A172 (cell line): ENCODE measurements around the gene C1GALT1. TPM values are rescaled to one million over a fixed set of nuclear protein-coding genes. Genes with fewer than 3 reads are reported as not detected.

Experiments used
- DNase-seq: peaks from one replicate; pipeline ENCODE4 v3.0.0-alpha.2; 2015; ENCODE audit warnings: low spot score
- total RNA-seq: library from RNA; depleted of rRNA; stranded (reverse); fragments of >200 nt; shearing (Covaris generic); gene quantifications from 2 replicates; pipeline ENCODE4 v1.2.3, GENCODE V29; 2014

C1GALT1 gene
- total RNA-seq, 1 experiment from 2014 or later, result 68.5 TPM

- no peak for DNase-seq
Measured at GRCh38 chr7:7201578-7202374, 19.4 kb downstream of the C1GALT1 start.

- no peak for DNase-seq
Measured at GRCh38 chr7:7202375-7202720, 20.0 kb downstream of the C1GALT1 start.

DNA sequence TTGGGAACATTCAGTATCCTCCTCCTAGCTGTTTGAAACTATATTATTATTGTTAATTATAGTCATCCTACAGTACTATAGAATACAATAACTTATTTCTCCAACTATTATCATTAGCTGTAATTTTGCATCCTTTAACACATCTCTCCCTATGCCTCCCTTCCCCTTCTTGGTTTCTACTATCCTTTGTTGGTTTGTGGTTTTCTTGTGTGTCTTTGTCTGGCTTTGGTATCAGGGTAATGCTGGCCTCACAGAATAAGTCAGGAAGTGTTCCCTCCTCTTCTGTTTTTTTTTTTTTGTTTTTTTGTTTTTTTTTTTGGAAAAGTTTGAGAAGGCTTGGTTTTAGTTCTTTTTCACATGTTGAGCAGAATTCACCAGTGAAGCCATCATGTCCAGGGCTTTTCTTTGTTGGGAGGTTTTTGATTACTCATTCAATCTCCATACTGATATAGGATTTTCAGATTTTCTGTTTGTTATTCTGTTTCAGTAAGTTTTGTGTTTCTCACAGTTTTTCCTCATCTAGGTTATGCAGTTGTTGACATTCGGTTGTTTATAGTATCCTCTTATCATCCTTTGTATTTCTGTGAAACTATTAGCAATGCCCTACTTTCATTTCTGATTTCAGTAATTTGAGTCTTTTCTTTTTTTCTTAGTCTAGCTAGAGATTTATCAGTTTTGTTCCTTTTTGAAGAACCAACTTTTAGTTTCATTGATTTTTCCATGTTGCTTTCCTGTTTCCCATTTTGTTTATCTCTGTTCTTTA lies 21.6 kb downstream of the C1GALT1 start:
- no peak for DNase-seq

- no peak for DNase-seq
Measured at GRCh38 chr7:7207876-7208275, 25.5 kb downstream of the C1GALT1 start.

DNA sequence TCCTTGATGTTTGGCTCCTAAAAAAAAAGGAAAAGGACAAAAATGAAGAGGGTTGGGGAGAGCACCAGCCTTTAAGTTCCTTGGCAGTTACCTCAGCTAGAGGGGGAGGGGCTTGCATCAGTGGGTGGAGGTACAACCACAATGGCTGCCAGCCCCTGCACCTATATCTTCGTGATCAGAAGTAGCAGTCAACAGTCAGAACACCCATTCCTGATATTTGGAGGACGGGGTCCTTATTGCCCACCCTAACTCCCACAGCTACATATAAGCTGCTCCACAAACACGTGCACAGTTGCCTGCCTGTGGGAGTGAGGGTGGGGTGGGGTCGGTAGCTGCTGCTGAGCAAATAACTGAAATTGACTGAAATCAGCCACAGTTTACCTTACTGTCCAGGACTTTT lies 26.2 kb downstream of the C1GALT1 start:
- no peak for DNase-seq

- DNase-seq, result no peak
Measured at GRCh38 chr7:7209412-7210050, 27.2 kb downstream of the C1GALT1 start.

DNA sequence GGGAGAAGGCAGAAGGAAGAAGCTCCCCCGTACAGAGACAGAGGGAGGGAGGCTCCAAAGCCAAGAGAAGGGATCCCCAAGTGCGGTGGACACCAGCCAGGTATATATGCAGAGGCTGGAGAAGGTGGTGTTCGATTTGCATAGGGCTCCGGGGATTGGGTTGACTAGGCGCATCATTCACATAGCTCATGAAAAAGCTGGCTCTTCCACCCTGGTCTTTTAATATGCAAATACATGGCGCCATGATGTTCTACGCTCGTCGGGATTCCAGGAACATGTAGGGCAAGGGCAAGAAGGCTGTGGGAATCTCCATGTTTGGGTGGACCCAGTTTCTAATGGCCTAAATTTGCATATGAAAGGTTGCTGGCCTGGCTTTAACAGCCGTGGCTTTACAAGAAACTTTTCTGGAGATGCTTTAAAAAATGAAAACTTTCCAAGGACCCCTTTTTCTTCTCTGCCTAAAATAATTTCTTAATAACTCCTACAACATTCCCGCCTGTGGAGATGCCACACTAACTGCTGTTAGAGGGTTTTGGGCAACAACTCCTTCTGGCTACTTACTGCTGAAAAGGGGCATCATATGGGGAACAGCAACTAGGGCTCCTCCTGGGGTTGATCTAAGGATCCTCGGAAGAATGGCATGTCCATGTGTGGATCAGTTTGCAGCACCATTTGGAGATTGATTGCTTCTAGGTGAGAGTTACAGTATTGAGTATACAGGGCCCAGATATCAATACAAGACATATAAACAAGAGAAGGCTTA lies 28.3 kb downstream of the C1GALT1 start:
- no peak for DNase-seq

- no peak for DNase-seq
Measured at GRCh38 chr7:7212612-7213011, 30.3 kb downstream of the C1GALT1 start.

GRCh38 chr7:7214398-7215347 lies 32.3 kb downstream of the C1GALT1 start:
- no peak for DNase-seq

GRCh38 chr7:7216279-7216678 lies 33.9 kb downstream of the C1GALT1 start:
- DNase-seq, result no peak

DNA sequence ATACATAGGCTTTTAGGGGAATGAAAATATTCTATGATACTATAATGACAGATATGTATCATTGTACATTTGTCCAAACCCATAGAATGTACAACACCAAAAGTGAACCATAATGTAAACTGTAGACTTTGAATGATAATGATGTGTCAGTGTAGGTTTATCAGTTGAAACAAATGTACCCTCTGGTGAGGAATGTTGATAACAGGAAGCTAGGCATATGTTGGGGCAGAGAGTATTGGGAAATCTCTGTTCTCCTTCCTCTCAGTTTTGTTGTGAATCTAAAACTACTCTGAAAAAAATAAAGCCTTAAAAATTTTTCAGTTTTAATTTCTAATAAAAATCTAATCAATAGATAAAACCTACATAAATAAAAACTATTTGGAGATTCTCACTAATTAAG lies 36.9 kb downstream of the C1GALT1 start:
- no peak for DNase-seq

DNA sequence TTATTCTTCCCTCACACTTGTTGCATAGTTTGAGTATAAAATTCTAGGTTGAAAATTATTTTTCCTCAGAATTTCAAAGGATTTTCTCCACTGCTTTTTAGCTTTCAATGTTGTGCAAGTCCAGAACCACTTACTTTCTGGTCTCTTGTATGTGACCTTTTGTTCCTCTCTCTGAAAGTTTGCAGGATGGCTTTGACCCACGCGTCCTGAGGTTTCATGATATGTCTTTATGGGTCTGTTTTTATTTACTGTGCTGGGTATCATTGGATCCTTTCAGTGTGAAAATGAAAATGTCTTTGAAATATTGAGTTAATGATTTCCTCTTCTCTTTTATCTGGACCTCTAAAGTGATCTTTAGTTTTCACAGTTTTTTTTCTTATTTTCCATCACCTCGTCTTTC lies 38.5 kb downstream of the C1GALT1 start:
- no peak for DNase-seq

DNA sequence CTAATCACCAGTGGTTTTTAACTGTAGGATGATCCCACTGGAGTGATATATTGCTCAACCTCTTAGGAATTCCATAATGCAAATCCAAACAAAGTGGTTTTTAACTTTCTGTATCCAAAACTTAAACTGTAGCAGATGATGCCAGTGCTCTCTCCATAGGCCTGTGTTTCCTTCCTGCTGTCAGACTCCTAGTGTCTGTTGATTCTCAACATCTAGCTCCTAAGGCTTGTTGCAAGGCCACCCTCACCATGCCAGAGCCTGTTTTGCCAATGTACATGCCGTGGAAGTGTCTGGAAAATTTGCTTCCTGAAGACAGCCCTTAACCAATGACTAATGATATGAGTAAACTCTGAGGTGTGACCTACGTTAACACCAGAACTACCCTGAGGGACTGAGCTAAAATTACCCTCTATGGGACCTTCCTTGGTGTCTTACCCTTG lies 39.3 kb downstream of the C1GALT1 start:
- DNase-seq, result peak; percentile 71

- no peak for DNase-seq
Measured at GRCh38 chr7:7223250-7223649, 40.9 kb downstream of the C1GALT1 start.

DNA sequence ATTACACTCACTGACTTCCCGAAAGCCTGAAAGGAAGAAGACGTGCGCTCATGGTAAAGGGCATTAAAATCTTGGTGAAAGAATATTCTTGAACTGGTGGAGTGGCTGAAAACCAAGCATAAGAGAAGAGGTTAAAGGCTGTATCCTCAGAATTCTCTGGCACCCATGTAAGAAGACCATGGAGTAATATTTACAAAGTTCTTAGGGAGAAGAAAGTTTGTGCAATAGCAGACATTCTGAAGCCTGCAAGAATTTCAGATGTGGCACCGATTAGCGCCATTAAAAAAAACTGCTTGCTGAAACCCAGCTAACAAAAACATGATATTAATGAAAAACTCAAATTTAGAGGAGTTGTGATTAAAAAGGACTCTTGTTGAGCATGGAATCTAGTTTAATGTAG lies 44.1 kb downstream of the C1GALT1 start:
- no peak for DNase-seq

- DNase-seq, result no peak
Measured at GRCh38 chr7:7228472-7228871, 46.1 kb downstream of the C1GALT1 start.

DNA sequence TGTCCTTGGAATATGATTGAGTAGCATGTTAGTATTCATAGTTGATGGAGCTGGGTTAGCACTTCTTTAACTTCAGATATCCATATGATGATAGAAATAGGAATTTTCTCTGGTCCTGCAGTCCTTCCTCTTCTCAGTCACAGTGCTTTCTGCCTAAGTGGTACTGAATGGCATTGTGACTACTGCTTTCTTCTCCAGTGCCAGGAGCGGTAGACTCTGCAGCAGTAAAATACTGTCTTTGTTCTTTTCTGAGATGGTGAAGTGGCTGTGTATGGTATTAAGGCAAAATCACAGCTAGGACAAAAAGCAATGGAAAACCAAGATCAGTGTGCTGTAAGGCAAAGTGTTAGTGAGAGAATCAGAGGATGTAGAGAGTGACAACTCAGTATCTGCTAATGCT lies 46.6 kb downstream of the C1GALT1 start:
- DNase-seq, result no peak

GRCh38 chr7:7231000-7231399 lies 48.7 kb downstream of the C1GALT1 start:
- DNase-seq, result no peak

DNA sequence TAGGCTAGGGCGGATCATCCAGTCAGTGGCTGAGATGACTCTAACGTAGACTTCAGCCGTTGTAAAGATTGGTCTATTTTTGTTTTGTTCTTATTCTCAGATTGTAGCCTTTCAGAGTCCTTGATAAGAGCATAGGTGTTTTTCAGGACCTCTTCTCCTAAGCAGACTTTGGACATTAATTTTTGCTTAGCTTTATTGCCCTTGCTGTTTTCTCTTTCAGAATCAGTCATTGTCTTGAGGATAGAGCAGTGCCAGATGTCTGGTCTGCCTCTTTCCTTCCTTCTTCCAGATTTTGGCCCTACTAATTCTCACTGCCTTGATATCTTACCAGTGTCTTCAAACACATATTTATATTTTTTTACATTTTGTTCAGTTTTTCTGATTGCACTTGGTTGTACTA lies 49.5 kb downstream of the C1GALT1 start:
- DNase-seq, result no peak

DNA sequence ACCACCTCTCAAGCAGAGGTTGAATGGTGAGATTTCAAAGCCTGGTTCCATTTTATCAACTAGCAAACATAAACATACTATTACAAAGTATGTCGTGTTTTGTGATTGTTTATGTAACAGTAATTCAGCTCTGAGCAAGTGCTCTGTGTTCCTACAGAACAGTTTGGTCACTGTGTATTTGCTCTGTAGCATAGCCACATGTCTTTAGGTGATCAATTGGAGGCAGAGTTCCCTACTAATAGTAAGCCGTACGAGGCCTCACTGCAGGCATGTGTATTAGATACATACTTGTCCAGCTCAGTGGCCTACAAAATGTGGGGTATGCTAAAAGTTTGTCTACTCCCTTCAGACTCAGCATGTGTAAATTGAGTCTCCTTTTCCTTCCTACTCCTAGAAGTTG lies 53.0 kb downstream of the C1GALT1 start:
- DNase-seq, result no peak

DNA sequence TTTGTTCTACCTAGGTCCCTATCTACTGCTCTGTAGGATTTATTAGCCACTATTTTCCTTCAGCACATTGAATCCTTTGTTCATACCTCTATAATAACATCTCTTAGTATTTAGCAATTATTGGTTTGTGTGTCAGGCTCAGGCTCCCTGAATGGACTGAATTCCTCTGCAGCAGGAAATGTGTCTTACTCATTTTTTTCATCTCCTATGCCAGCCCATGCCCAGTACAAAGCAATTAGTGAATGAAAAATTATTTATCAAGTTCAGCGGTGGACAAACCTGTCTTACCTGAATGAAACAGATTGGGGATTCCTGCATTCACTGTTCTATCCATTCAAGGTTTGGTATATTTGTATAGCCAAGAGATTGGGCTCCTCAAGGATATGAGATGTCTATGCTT lies 53.7 kb downstream of the C1GALT1 start:
- DNase-seq, result no peak
